ENCODE data around the gene CR1L. TPM values are rescaled to one million over a fixed set of nuclear protein-coding genes. Genes with fewer than 3 reads are reported as not detected.

CR1L gene
- total RNA-seq, 1 experiment from 2014 or later, result 13.7 TPM

- TF ChIP-seq CREM (CRISPR knock-in tag; IDR thresholded peaks at IDR 0.05) (no peak), NR3C1 (CRISPR knock-in tag; conservative IDR thresholded peaks at IDR 0.05; ENCODE audit: low read depth) (no peak), STAT6 (CRISPR knock-in tag; conservative IDR thresholded peaks at IDR 0.05; ENCODE audit: low read depth) (no peak), ERG (CRISPR knock-in tag; IDR thresholded peaks at IDR 0.05) (no peak), RORB (CRISPR knock-in tag; IDR thresholded peaks at IDR 0.05) (no peak)
These were observed 6.7 kb downstream of the CR1L start (continued) for GRCh38 chr1:207651583-207651982.

GRCh38 chr1:207654320-207654719 is 9.4 kb downstream of the CR1L start:
- ATAC-seq, result peak; percentile 35
- Mint-ChIP-seq H3K4me1 (peaks cover 24% of the 10 kb centered on the region), H3K36me3 (peaks cover 16% of the 10 kb centered on the region), H3K4me3 (no peak overlapping the region), H3K9me3 (peaks cover 11% of the 10 kb centered on the region), H3K27ac (no peak overlapping the region), H3K27me3 (ENCODE audit: low read depth) (no peaks in the 10 kb centered on the region)
- POLR2A ChIA-PET, result no interaction called here
- no peak for DNase-seq (ENCODE audit: low spot score)
- CTCF ChIA-PET, result interaction anchor here (0.8 to 1.0 kb wide), 2 partner anchors 34 to 44 kb away, joined by 4 to 7 read pairs; no protein-coding TSS in a partner anchor
- TF ChIP-seq TEAD1 (CRISPR knock-in tag; IDR thresholded peaks at IDR 0.05) (no peak), ATF3 (CRISPR knock-in tag; conservative IDR thresholded peaks at IDR 0.05) (no peak), TCF7 (CRISPR knock-in tag; IDR thresholded peaks at IDR 0.05; ENCODE audit: low read depth) (no peak), NFE2L1 (CRISPR knock-in tag; IDR thresholded peaks at IDR 0.05) (no peak), STAT6 (CRISPR knock-in tag; conservative IDR thresholded peaks at IDR 0.05; ENCODE audit: low read depth) (no peak), PRRX2 (CRISPR knock-in tag; IDR thresholded peaks at IDR 0.05) (no peak), ATF6 (CRISPR knock-in tag; IDR thresholded peaks at IDR 0.05) (no peak), NR3C1 (CRISPR knock-in tag; conservative IDR thresholded peaks at IDR 0.05; ENCODE audit: low read depth) (no peak), NR1H2 (CRISPR knock-in tag; IDR thresholded peaks at IDR 0.05) (no peak), JAZF1 (CRISPR knock-in tag; IDR thresholded peaks at IDR 0.05) (no peak), ZNF532 (CRISPR knock-in tag; IDR thresholded peaks at IDR 0.05; ENCODE audit: borderline replicate concordance) (no peak), SP1 (CRISPR knock-in tag; conservative IDR thresholded peaks at IDR 0.05) (no peak), SOX15 (CRISPR knock-in tag; IDR thresholded peaks at IDR 0.05) (no peak), FOXP1 (CRISPR knock-in tag; IDR thresholded peaks at IDR 0.05; ENCODE audit: borderline replicate concordance) (no peak), NR2C2 (CRISPR knock-in tag; IDR thresholded peaks at IDR 0.05) (no peak), ZNF396 (CRISPR knock-in tag; IDR thresholded peaks at IDR 0.05; ENCODE audit: borderline replicate concordance) (no peak), ESRRA (CRISPR knock-in tag; IDR thresholded peaks at IDR 0.05; ENCODE audit: borderline replicate concordance) (no peak)

Data from WTC11 (cell line).